GM19193 (cell line): ENCODE results near the gene ARHGAP42.

ENCODE experiments used
- POLR2A ChIP-seq: IDR thresholded peaks from 4 replicates; pipeline ENCODE4 v1.6.1; 2011; ENCODE audit not compliant: insufficient read depth, insufficient read length; ENCODE audit errors: extremely low read depth

ARHGAP42 gene

DNA sequence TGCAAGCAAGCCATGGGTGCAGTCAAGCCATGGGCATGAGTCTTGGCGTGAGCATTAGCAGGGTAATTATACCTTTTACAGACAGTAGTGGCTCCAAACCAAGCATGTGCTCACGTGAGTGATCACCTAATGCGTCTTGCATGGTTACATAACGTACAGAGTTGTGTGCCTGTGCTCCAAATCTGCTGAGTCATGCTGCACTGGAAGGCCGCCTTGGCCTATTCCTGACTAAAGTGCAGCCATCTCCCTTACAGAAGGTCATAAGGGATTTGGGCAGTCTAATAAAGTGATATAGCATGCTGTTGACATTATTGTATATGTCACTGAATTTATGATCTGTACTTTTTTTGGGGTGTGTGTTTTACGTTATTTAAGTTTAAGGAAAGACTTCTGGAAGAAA lies 102.4 kb downstream of the ARHGAP42 start:
- no peak for TF ChIP-seq POLR2A

DNA sequence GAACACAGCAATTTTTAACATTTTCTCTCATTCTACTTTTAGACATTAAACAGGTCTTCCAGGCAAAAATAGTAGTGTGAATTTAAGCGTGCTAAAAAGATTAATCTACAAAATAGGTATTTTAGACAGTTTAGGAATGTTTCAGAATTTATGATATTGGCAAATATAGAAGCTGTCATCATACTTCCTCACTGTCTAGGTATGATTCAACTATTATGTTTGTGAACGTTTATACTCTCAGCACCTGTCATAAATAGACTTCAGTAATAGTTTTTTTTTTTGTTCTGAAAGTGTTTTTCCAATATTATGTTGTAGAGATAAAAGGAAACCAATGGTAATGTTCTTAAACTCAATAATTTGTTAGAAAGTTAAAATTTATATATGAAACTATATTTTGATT lies 103.0 kb downstream of the ARHGAP42 start:
- TF ChIP-seq POLR2A = no peak

DNA sequence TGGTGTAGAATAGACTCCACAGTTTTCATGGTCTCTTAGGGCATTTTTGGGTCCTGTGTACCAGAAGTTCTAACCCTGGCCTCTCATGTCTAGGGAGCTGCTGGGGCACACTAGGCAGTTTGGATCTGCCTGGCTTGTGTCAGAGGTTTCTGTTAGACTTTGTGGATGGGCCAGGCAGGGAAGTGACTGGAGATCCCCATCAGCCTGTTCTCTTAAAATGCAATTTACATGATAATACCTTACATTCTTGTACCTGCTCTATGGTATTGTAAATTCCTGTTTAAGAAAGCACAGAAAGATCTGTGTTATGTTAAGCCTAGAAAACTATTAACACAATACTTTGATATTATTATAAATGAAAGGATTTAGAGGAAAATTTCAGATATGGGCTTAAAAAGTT lies 104.0 kb downstream of the ARHGAP42 start:
- no peak for TF ChIP-seq POLR2A

DNA sequence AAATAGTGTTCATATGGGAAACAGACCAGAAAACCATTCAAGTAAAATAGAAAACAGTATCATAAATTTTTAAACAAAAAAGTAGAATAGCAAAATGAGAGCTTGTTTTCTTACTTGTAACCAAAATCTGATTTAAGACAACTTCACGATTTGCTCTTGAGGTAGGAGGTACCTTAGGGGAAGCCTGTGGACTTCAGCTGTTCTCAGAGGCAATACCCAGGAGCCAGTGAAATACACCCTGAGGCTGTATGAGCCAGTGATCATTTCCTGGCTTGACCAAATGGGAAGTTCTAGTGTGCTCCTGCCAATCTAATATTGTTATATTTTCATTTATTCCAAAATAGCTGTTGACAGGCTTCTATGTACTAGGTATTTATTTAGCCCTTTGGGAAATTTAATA lies 104.8 kb downstream of the ARHGAP42 start:
- TF ChIP-seq POLR2A = no peak

DNA sequence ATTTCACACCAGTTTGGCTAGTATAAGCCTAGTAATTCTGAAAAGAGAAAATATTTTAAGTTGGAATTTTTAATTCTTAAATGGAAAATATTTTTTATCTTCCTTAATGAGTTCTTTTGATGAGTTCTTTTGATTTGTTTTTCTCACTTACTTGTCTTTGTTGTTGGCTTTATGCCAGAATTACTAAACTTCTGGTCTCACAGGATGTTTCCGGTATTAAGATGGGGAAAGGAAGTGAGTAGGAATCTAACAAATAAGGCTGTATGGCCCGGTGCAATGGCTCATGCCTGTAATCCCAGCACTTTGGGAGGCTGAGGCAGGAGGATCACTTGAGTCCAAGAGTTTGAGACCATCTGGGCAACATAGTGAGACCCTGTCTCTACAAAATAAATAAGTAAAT lies 106.4 kb downstream of the ARHGAP42 start:
- TF ChIP-seq POLR2A = no peak

DNA sequence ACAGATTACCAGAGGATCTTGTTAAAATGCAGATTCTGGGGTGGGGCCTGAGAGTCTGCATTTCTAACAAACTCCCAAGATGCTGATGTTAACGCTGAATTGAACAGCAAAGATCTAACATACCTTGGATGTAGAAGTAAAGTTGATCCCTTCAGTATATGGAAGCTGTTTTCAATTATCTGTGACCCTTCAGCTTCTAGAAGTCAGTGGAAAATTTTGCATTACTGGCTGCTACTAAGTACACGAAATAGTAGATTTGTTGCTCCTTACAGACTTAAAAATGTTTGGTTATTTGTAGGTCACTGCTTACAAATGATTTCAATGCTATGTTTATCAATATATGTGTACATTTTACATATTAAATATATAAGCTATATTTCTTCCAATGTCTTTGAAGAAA lies 107.4 kb downstream of the ARHGAP42 start:
- TF ChIP-seq POLR2A = no peak

DNA sequence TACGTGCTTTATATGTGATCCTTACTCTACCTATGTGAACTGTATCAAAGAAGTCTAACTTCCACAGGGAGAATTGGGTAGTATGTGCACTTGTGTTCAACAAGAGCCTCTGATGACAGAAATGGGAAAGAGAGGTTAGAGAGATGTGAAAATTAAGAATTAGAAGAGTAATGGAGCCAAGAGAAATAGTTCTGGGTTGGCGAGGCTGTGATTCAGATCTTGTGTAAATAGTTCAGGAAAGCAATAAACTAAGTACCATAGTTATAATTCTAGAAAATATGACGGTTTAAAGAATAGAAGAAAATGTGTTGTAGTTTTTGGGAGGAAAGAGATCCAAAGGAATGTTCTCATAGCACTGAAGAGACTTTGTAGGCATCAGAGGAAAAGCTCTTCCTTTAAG lies 112.4 kb downstream of the ARHGAP42 start:
- no peak for TF ChIP-seq POLR2A

DNA sequence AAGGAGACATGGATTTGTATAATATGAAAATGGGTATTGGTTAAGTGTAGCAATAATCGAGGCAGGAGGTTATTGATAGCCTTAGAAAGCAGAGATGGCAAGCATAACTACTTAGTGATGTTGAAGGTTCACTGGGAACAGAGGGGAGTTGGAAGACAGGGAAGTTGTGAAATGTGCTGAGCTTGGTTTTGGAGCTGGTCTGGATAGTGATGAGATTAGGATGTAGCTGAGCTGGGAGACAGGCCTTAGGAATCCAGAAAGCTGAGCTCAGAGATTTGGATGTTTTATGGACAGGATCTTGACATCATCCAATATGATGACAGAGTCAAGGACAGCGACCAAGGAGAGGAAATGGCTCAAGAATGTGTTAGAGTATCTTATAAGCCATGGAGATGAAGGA lies 113.1 kb downstream of the ARHGAP42 start:
- TF ChIP-seq POLR2A = no peak

DNA sequence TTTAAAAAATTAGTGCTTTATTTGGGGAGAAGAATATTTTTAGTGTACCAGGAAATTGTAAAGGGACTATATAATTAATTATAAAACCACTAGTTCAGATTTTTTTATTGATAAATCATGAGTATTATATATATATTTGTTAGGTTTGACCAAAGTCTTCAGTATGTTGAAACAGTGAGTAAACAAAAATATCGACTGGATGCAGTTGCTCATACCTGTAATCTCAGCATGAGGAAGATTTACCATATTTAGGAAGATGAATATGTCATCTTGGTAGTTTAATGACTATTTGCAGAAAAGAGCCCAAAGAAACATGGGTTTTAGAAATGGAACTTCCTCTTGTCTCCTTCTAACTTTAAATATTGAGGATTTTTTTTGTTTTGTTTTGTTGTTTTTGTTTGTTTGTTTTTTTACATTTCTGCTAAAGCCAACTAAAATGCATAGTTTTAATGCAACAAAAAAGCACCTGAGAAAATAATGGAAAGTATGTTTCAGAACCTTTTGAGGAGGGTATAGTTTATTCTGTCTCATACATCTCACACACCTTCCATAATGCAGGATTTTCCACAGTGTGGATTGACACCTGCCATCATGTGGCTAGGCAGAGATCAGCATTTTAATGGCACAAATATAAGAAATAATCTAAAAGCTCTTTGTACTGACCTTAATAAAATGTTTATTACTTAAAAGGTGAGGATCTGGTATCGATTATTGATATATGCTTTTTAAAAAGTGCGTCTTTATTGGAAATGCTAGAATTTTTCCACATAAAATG lies 114.3 kb downstream of the ARHGAP42 start:
- TF ChIP-seq POLR2A = no peak

DNA sequence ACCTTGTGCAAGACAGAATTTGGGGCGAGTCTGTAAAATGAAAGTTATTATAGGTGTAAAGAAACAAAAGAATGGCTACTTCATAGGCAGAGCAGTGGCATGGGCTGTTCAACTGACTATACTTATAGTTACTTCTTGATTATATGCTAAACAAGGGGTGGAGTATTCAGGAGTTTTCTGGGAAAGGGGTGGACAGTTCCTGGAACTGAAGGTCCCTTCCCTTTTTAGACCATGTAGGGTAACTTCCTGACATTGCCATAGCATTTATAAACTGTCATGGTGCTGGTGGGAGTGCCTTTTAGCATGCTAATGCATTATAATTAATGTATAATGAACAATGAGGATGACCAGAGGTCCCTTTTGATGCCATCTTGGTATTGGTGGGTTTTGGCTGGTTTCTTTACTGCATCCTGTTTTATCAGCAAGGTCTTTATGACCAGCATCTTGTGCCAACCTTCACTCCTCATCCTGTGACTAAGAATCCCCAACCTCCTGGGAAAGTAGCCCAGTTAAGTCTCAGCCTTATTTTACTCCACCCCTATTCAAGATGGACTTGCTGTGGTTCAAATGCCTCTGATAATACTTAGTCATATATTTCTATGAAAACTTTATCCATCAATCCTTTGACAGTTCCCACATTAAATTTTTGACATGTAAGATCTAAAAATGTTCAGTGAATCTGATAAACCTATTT lies 118.6 kb downstream of the ARHGAP42 start:
- TF ChIP-seq POLR2A = no peak

DNA sequence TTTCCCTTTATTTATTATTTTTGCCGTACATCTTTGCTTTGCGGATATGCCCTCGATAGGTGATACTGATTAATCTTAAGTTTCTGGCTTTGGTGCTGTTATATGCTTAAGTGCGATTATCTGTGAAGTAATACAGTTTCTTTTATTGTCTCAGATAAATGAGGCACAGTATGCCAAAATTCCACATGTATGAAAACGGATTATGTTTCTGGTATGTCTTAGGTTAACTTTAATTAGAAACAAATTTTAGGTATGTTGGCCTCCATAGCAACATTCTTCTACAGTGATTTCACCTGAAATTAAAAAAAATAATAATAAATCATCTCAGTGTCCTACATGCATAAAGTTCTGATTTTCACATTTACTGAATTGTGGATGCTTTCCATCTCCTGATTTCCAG lies 119.2 kb downstream of the ARHGAP42 start:
- TF ChIP-seq POLR2A = no peak

DNA sequence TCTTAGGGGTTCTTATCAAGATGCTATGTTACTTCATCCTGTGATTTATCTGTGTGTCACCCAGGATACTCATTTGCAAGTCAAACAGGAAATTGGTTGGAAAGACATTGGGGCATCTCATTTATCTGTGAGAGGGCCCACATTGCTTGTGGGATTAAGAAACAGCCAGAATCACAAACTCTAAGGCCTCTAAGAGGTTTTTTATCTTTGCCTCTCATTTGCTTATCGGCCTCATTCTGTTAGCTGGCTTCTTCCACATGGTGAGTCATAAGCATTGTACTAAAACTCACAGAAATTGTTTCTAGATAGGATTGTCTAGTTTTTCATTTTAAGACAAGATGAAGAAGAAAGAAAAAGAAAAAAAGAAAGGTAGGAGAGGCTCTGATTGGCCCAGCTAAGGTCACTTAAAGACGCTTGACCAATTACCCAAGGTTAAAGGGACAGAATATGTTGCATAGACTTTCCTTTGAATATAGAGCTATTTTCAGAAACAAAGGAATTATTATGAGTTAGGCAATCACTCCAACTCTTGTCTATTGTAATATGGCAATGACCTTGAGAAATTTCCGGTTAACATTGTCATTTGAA lies 121.9 kb downstream of the ARHGAP42 start:
- TF ChIP-seq POLR2A = no peak

DNA sequence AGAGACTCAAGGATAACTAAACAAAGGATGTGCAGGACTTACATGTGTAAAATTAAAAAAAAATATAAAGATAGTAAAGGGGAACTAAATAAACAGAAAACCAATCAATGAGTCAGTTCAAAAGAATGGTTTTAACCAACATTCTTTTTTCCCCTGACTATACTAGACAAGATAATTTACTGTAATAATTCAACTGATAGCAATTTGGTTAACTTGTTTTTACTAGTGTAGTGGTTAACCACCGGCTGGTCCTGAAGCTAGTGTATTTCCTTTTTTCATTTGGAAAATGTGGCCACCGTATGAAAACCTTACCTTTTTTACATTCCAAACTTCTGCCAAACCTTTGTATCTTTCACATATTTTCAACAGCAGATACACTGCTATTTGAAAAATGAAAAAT lies 123.1 kb downstream of the ARHGAP42 start:
- TF ChIP-seq POLR2A = no peak

DNA sequence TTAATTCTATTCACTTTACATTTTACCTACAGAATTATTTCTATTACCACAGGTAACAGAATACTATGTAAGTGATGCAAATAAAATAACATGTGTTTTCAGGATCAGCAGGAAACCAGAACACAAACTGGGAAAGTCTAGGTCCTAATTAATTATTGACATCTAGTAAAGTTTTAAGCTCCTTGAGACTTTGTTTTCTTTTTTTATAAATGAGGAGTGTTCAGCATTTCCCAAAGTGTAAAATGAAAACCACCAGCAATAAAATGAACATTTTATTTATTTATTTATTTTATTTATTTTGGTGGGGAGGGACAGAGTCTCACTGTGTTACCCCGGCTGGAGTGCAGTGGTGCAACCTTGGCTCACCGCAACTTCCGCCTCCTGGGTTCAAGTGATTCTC lies 123.6 kb downstream of the ARHGAP42 start:
- no peak for TF ChIP-seq POLR2A

DNA sequence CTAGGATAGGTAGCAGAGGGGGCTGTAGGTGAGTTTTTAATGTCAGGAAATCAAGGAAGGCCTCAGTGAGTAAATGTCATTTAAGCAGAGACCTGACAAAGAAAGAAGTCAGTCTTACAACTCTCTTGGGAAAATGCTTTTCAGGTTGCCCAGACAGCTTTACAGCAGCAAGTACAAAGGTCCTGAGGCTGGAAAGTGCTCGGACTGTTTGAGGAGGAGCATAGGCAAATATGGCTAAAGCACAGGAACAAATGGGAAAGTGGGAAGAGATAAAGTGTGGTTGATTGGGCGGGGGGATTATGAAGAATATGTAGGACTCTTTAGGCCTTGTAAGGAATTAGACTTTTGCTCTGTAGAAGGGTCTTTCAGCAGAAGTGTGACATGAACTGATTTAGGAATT lies 125.4 kb downstream of the ARHGAP42 start:
- no peak for TF ChIP-seq POLR2A

DNA sequence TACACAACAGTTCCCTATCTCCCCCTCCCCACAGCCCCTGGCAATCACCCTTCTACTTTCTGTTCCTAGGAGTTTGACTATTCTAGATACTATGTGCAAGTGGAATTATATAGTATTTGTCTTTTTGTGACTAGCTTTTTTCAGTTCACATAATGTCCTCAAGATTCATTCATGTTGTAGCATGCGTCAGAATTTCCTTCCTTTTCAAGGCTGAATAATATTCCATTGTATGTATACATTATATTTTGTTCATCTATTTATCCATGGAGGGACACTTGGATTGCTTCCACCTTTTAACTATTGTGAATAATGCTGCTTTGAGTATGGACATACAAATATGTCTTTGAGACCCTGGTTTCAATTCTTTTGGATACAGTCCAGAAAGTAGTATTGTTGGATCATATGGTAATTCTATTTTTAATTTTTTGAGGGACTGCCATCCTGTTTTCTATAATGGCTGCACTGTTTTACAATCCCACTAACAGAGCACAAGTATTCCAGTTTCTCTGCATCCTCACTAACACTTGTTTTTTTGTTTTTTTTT lies 128.8 kb downstream of the ARHGAP42 start:
- TF ChIP-seq POLR2A = no peak
